Loucy (cell line): ENCODE measurements around the gene C6orf136.
A peak's percentile ranks its signal among the peaks of the same experiment; 100 is the strongest.

Experiments used
- H2AFZ ChIP-seq: fragments of 200-600 bp; sonication (generic); 2 replicates; pipeline ENCODE4 v1.6.0; 2016; ENCODE audit warnings: antibody characterized with exemption, mild to moderate bottlenecking, low read length, moderate library complexity
- H3F3A ChIP-seq: fragments of 200-600 bp; 2 replicates; pipeline ENCODE4 v1.6.0; 2016; ENCODE audit warnings: antibody characterized with exemption, low read depth, mild to moderate bottlenecking
- H3K27me3 ChIP-seq: fragments of 200-600 bp; sonication (generic); 2 replicates; pipeline ENCODE4 v1.6.1; 2014; ENCODE audit warnings: low read length, mild to moderate bottlenecking; ENCODE audit not compliant: insufficient read depth, poor library complexity, severe bottlenecking
- H3K36me3 ChIP-seq: fragments of 200-600 bp; sonication (generic); 2 replicates; pipeline ENCODE4 v1.6.1; 2016; ENCODE audit warnings: low read length; ENCODE audit not compliant: insufficient read depth
- H3K4me1 ChIP-seq: fragments of 200-600 bp; sonication (generic); 2 replicates; pipeline ENCODE4 v1.5.1; 2014; ENCODE audit warnings: low read length, mild to moderate bottlenecking; ENCODE audit not compliant: insufficient read depth, poor library complexity, severe bottlenecking
- H3K4me2 ChIP-seq: fragments of 200-600 bp; sonication (generic); 2 replicates; pipeline ENCODE4 v1.6.0; 2014; ENCODE audit warnings: antibody characterized with exemption, low read length, low read depth, mild to moderate bottlenecking; ENCODE audit not compliant: poor library complexity, severe bottlenecking
- H3K4me3 ChIP-seq: fragments of 200-600 bp; sonication (generic); 2 replicates; pipeline ENCODE4 v1.5.1; 2014; ENCODE audit warnings: low read length, mild to moderate bottlenecking, mixed read lengths; ENCODE audit not compliant: poor library complexity, severe bottlenecking
- H3K79me2 ChIP-seq: fragments of 200-600 bp; sonication (generic); 2 replicates; pipeline ENCODE4 v1.6.1; 2014; ENCODE audit warnings: low read length; ENCODE audit not compliant: insufficient read depth
- H3K9ac ChIP-seq: fragments of 200-600 bp; sonication (generic); 2 replicates; pipeline ENCODE4 v1.6.0; 2014; ENCODE audit warnings: mild to moderate bottlenecking, low read depth, low read length, moderate library complexity; ENCODE audit not compliant: poor library complexity, severe bottlenecking
- H3K9me2 ChIP-seq: fragments of 200-600 bp; sonication (generic); replicated peaks from 2 replicates; pipeline ENCODE4 v1.6.1; 2016; ENCODE audit warnings: low read depth, low read length, mixed read lengths
- H3K9me3 ChIP-seq: fragments of 200-600 bp; sonication (generic); 2 replicates; pipeline ENCODE4 v1.6.1; 2014; ENCODE audit warnings: mild to moderate bottlenecking, antibody characterized with exemption, low read length, low read depth; ENCODE audit not compliant: insufficient read depth
- H4K20me1 ChIP-seq: fragments of 200-600 bp; sonication (generic); 2 replicates; pipeline ENCODE4 v1.6.0; 2014; ENCODE audit warnings: antibody characterized with exemption, low read length, mild to moderate bottlenecking; ENCODE audit not compliant: insufficient read depth, poor library complexity, severe bottlenecking
- EZH2phosphoT487 ChIP-seq: fragments of 200-600 bp; IDR thresholded peaks from 2 replicates; pipeline ENCODE4 v1.6.1; 2018; ENCODE audit warnings: antibody characterized with exemption, mild to moderate bottlenecking, moderate library complexity, borderline replicate concordance
- TF ChIP-seq, protein P1 (sequence below): fragments of 200-600 bp; sonication (generic); conservative IDR thresholded peaks from 2 replicates; pipeline ENCODE4 v1.5.1; 2014; ENCODE audit warnings: mild to moderate bottlenecking, antibody characterized with exemption, low read length

C6orf136 gene

DNA sequence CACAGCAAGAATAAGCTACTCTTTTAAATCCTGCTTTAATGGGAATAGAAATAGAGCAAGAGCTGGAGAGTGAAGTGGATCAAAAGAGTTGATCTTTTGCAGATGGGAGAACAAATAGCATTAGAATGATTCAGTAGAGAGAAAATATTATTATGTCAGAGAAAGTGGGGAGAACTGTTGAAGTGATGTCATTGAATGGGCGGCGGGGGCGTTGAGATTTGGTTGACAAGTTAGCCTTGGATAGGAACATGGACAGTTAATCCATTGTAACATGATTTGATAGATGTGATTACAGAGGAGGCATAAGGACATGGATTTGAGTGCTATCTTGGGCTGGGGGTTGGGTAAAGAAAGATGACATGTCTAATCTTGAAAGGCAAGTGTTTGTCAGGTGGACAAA is 11.1 kb upstream of the C6orf136 start:
- H3K4me1 ChIP-seq = peaks cover 10% of the 10 kb centered on the region
- H2AFZ ChIP-seq = no peak overlapping the region
- H3K9me2 ChIP-seq = no peaks in the 10 kb centered on the region
- no peak overlapping the region for H3K9ac ChIP-seq
- H3K36me3 ChIP-seq = peaks cover 5% of the 10 kb centered on the region; the same call in 1 of the 2 replicates
- H3K4me2 ChIP-seq = no peak overlapping the region
- H3K9me3 ChIP-seq = no peaks in the 10 kb centered on the region
- H3F3A ChIP-seq = peaks cover 4% of the 10 kb centered on the region; the same call in 1 of the 2 replicates
- no peaks in the 10 kb centered on the region for H3K27me3 ChIP-seq
- no peak for TF ChIP-seq EZH2phosphoT487
- TF ChIP-seq, protein P1, sequence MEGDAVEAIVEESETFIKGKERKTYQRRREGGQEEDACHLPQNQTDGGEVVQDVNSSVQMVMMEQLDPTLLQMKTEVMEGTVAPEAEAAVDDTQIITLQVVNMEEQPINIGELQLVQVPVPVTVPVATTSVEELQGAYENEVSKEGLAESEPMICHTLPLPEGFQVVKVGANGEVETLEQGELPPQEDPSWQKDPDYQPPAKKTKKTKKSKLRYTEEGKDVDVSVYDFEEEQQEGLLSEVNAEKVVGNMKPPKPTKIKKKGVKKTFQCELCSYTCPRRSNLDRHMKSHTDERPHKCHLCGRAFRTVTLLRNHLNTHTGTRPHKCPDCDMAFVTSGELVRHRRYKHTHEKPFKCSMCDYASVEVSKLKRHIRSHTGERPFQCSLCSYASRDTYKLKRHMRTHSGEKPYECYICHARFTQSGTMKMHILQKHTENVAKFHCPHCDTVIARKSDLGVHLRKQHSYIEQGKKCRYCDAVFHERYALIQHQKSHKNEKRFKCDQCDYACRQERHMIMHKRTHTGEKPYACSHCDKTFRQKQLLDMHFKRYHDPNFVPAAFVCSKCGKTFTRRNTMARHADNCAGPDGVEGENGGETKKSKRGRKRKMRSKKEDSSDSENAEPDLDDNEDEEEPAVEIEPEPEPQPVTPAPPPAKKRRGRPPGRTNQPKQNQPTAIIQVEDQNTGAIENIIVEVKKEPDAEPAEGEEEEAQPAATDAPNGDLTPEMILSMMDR = no peak
- H3K79me2 ChIP-seq = no peaks in the 10 kb centered on the region
- no peaks in the 10 kb centered on the region for H4K20me1 ChIP-seq
- H3K4me3 ChIP-seq = no peak overlapping the region

DNA sequence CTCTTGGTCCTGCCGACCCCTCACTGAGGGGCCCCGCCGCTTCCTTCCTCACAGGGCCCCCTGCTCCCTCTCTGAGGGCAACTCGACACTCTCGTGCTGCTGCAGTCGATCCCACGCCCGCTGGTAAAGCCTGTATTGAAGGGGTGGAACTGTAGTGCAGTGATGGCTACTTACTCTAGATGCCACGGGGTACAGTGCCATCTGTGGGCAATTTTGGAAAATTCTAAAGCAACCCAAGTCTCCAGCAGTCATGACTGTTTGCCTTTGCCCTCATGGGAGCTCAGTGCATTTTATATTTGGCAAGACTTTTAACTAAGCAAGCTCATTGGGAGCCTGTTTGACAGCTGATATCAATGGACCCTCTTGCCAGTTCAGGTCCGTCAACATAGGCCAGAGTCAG is 6.5 kb upstream of the C6orf136 start:
- Histone ChIP-seq H3K9me2 (no peaks in the 10 kb centered on the region), H3K4me1 (peaks cover 20% of the 10 kb centered on the region), H3K36me3 (peaks cover 13% of the 10 kb centered on the region; the same call in 1 of the 2 replicates), H3K4me2 (peak overlapping the region; percentile 49), H3K27me3 (no peaks in the 10 kb centered on the region), H3F3A (peaks cover 4% of the 10 kb centered on the region; the same call in 1 of the 2 replicates), H3K9ac (peak overlapping the region; percentile 33), H4K20me1 (no peaks in the 10 kb centered on the region), H2AFZ (no peak overlapping the region), H3K4me3 (no peak overlapping the region), H3K9me3 (no peaks in the 10 kb centered on the region), H3K79me2 (peaks cover 3% of the 10 kb centered on the region; the same call in 1 of the 2 replicates)
- TF ChIP-seq, protein P1 = peak; percentile 51
- TF ChIP-seq EZH2phosphoT487 = no peak

DNA sequence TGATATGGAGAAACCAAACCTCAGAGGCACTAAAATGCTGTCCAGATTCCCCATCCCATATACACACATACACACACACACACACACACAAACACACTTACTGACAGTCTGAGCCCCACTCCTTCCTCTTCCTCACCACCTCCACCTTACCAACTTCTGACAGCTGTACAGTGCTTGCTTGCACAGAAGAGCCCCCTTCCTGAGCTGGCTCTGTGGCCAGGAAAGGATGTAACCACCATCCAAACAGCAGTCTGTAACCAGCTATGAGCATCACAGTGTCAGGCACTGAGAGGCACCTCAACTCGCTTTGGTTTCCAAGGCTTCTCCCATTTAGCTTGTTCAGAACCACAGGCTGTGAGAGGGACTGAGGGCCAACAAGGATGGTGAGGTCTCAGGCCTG is 5.9 kb upstream of the C6orf136 start:
- Histone ChIP-seq H3K4me1 (peaks cover 24% of the 10 kb centered on the region), H3K9me2 (no peaks in the 10 kb centered on the region), H4K20me1 (peaks cover 1% of the 10 kb centered on the region), H3K27me3 (no peaks in the 10 kb centered on the region), H3K4me2 (peak overlapping the region; percentile 49), H3F3A (peaks cover 4% of the 10 kb centered on the region; the same call in 1 of the 2 replicates), H3K9me3 (no peaks in the 10 kb centered on the region), H3K9ac (peak overlapping the region; percentile 33), H3K36me3 (peaks cover 13% of the 10 kb centered on the region; the same call in 1 of the 2 replicates), H3K79me2 (peaks cover 8% of the 10 kb centered on the region), H2AFZ (no peak overlapping the region), H3K4me3 (peak overlapping the region; percentile 42)
- TF ChIP-seq, protein P1 = no peak
- no peak for TF ChIP-seq EZH2phosphoT487
